Neural cell (in vitro differentiated cells): ENCODE data around the gene AMPD1. TPM values are rescaled to one million over a fixed set of nuclear protein-coding genes. Genes with fewer than 3 reads are reported as not detected.

Experiments
- H2AFZ ChIP-seq: fragments of 200-600, 300-800 bp; sonication (generic), shearing (Covaris generic); 2 replicates; pipeline ENCODE4 v1.6.0; 2014; ENCODE audit warnings: low read depth, mild to moderate bottlenecking, antibody characterized with exemption, low read length, moderate library complexity
- H3F3A ChIP-seq: fragments of 200-600 bp; shearing (Covaris generic); 2 replicates; pipeline ENCODE4 v1.6.1; 2016; ENCODE audit warnings: mild to moderate bottlenecking, moderate library complexity, mixed read lengths, antibody characterized with exemption, low read length; ENCODE audit not compliant: insufficient read depth, poor library complexity, severe bottlenecking
- H3K27ac ChIP-seq: fragments of 200-600, 300-800 bp; sonication (generic), shearing (Covaris generic); 2 replicates; pipeline ENCODE4 v1.5.1; 2014; ENCODE audit warnings: mild to moderate bottlenecking, low read length, moderate library complexity
- H3K27me3 ChIP-seq: fragments of 300-800, 200-600 bp; sonication (generic), shearing (Covaris generic); 2 replicates; pipeline ENCODE4 v1.6.0; 2014; ENCODE audit warnings: mild to moderate bottlenecking, low read depth, low read length, moderate library complexity; ENCODE audit not compliant: insufficient read depth
- H3K36me3 ChIP-seq: fragments of 300-800, 200-600 bp; sonication (generic), shearing (Covaris generic); 2 replicates; pipeline ENCODE4 v1.5.1; 2014; ENCODE audit warnings: mild to moderate bottlenecking, antibody characterized with exemption, low read length, moderate library complexity; ENCODE audit not compliant: insufficient read depth
- H3K4me2 ChIP-seq: fragments of 300-800, 200-600 bp; sonication (generic), shearing (Covaris generic); 2 replicates; pipeline ENCODE4 v1.6.0; 2014; ENCODE audit warnings: mild to moderate bottlenecking, low read length
- H3K4me3 ChIP-seq: fragments of 300-800, 200-600 bp; sonication (generic), shearing (Covaris generic); 2 replicates; pipeline ENCODE4 v1.5.1; 2014; ENCODE audit warnings: mild to moderate bottlenecking, low read length, moderate library complexity
- H3K79me2 ChIP-seq: fragments of 200-600 bp; shearing (Covaris generic); replicated peaks from 2 replicates; pipeline ENCODE4 v1.6.0; 2014; ENCODE audit warnings: mild to moderate bottlenecking, low read length, moderate library complexity; ENCODE audit not compliant: insufficient read depth
- H3K9ac ChIP-seq: fragments of 300-800, 200-600 bp; sonication (generic), shearing (Covaris generic); 2 replicates; pipeline ENCODE4 v1.6.1; 2016; ENCODE audit warnings: mild to moderate bottlenecking, low read length, mixed read lengths
- H3K9me2 ChIP-seq: fragments of 200-600 bp; shearing (Covaris generic); 2 replicates; pipeline ENCODE4 v1.6.1; 2016; ENCODE audit warnings: mild to moderate bottlenecking, low read length, mixed read lengths; ENCODE audit not compliant: insufficient read depth
- H3K9me3 ChIP-seq: fragments of 200-600, 300-800 bp; sonication (generic), shearing (Covaris generic); 2 replicates; pipeline ENCODE4 v1.6.1; 2016; ENCODE audit warnings: mild to moderate bottlenecking, mixed run types, low read length, moderate library complexity, mixed read lengths
- H4K20me1 ChIP-seq: fragments of 200-600 bp; shearing (Covaris generic); 2 replicates; pipeline ENCODE4 v1.6.1; 2016; ENCODE audit warnings: mild to moderate bottlenecking, mixed run types; ENCODE audit not compliant: insufficient read depth
- CTCF ChIP-seq: fragments of 450-650 bp; IDR thresholded peaks from 2 replicates; pipeline ENCODE4 v1.5.1; 2014; ENCODE audit warnings: antibody characterized with exemption, mild to moderate bottlenecking, moderate library complexity; ENCODE audit not compliant: poor library complexity, severe bottlenecking
- EP300 ChIP-seq: fragments of 450-650 bp; conservative IDR thresholded peaks from 2 replicates; pipeline ENCODE4 v1.6.1; 2014; ENCODE audit warnings: antibody characterized with exemption, mild to moderate bottlenecking, moderate library complexity; ENCODE audit not compliant: poor library complexity, severe bottlenecking
- EZH2 ChIP-seq: fragments of 200-600, 300-800 bp; shearing (Covaris generic), sonication (generic); IDR thresholded peaks from 2 replicates; pipeline ENCODE4 v1.6.1; 2014; ENCODE audit warnings: antibody characterized with exemption, low read length, borderline replicate concordance, mild to moderate bottlenecking; ENCODE audit not compliant: insufficient read depth, poor library complexity, severe bottlenecking
- MXI1 ChIP-seq: fragments of 450-650 bp; conservative IDR thresholded peaks from 2 replicates; pipeline ENCODE4 v1.6.1; 2014; ENCODE audit warnings: antibody characterized with exemption, mild to moderate bottlenecking; ENCODE audit not compliant: poor library complexity, severe bottlenecking
- POLR2AphosphoS5 ChIP-seq: IDR thresholded peaks from 2 replicates; pipeline ENCODE4 v1.6.1; 2012
- RAD21 ChIP-seq: fragments of 450-650 bp; conservative IDR thresholded peaks from 2 replicates; pipeline ENCODE4 v1.6.1; 2014; ENCODE audit warnings: antibody characterized with exemption, mild to moderate bottlenecking, moderate library complexity
- SMC3 ChIP-seq: fragments of 450-650 bp; conservative IDR thresholded peaks from 2 replicates; pipeline ENCODE4 v1.6.1; 2014; ENCODE audit warnings: antibody characterized with exemption, mild to moderate bottlenecking, moderate library complexity; ENCODE audit not compliant: poor library complexity
- TAF1 ChIP-seq: IDR thresholded peaks from 2 replicates; pipeline ENCODE4 v1.6.1; 2012; ENCODE audit warnings: low read depth
- polyA plus RNA-seq: library from polyadenylated mRNA; depleted of rRNA; stranded (reverse); fragments of >200 nt; gene quantifications from 2 replicates; pipeline ENCODE4 v1.2.3, GENCODE V29; 2014
- TF ChIP-seq, protein P1 (sequence below): IDR thresholded peaks from 2 replicates; pipeline ENCODE4 v1.6.1; 2012; ENCODE audit warnings: borderline replicate concordance

AMPD1 gene
- polyA plus RNA-seq, 1 donor from 2014 or later, result not detected

DNA sequence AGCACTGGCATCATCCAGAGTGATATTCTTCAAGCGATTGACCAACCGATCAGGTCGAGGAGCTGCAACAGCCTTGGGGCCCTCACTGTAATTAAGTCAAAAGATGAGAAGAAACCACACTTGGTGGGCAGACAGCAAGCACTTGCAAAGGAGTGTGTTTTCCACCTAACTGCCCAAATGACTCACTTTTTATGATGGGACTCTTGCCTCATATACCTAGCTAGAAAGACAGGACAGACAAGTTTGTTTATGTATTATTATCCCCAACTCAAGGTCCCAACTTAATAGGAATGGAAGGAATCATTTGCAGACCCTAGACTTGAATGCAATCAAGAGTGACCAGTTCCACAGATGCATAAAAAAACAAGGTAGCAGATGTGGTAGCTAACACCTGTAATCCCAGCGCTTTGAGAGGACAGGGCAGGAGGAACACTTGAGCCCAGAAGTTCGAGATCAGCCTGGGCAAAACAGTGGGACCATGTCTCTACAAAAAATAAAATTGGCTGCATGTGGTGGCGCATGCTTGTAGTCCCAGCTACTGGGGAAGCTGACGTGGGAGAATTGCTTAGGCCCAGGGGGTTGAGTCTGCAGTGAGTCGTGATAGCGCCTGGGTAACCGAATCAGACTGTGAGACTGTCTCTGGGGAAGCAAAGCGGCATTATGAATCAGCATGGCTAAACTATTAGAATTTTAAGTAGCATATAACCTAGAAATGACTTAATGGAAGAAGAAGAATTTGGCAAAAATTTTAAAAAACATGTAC is 23.5 kb upstream of the AMPD1 start:
- H3K36me3 ChIP-seq, result peaks cover 18% of the 10 kb centered on the region
- H3K9me3 ChIP-seq, result no peaks in the 10 kb centered on the region
- peaks cover 27% of the 10 kb centered on the region for H3K79me2 ChIP-seq

DNA sequence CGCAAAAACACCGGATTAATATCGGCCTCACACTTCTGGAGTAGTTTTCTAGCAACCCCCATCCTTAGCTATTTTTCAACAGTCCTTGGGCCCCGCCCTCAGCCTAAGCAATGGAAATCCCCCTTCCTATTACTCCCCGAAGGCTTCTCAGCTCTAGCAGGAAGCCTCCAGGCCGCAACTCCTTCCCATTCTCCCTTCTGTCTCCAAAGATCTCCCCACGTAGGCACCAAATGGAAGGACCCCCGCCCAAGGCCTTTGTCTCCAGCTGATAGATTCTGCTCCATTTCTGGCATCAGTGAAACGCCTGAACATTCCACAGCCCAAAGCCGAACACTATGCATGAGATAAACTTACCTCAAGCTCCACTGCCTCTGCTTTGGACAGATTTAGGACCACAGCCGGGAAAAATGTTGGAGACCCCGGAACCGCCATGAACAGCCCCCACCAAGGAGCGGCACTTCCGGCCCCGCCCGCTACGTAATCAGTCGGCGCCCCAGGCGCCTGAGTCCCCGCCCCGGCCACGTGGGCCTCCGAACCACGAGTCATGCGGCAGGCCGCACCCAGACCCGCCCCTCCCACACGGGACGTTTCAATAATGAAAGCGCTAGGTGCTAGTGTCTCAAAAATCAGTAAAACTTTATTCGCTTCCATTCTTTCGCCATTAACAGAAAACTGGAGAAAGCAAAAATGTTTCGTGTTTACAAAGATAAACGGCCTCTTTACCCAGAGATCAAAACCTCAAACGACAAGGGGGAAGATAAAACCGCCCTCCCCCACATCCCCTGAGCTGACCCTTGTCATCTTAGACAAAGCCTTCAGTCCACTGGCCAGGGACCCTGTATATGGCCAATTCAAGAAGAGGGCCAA is 21.2 kb upstream of the AMPD1 start, which contains the start of gene NRAS:
Gene NRAS, minus strand, starts transcription at position 468 of the 867 bp plus-strand sequence. CDS start 611 bp downstream, outside the sequence.
- Histone ChIP-seq H3F3A (no peaks in the 10 kb centered on the region), H3K36me3 (peaks cover 18% of the 10 kb centered on the region), H3K9me2 (no peaks in the 10 kb centered on the region), H3K27me3 (no peaks in the 10 kb centered on the region), H3K27ac (peak within 1 kb of the TSS; percentile 92), H4K20me1 (no peaks in the 10 kb centered on the region), H3K4me3 (peak within 1 kb of the TSS; percentile 76), H3K4me2 (peak within 1 kb of the TSS; percentile 85), H3K9me3 (no peaks in the 10 kb centered on the region), H3K9ac (peak within 1 kb of the TSS; percentile 94), H3K79me2 (peaks cover 30% of the 10 kb centered on the region), H2AFZ (peak within 1 kb of the TSS; percentile 98)
- TF ChIP-seq SMC3 (peak; percentile 37), TAF1 (no peak), MXI1 (peak; percentile 99), CTCF (no peak), POLR2AphosphoS5 (peak; percentile 87), RAD21 (peak; percentile 10), EP300 (peak; percentile 52), EZH2 (no peak)

More for the DNA sequence above, 23.5 kb upstream of the AMPD1 start:
- Histone ChIP-seq H4K20me1 (no peaks in the 10 kb centered on the region), H3K27me3 (no peaks in the 10 kb centered on the region), H3K9me2 (no peaks in the 10 kb centered on the region), H3F3A (no peaks in the 10 kb centered on the region), H3K9ac (no peak overlapping the region), H3K4me3 (no peak overlapping the region), H2AFZ (no peak overlapping the region), H3K4me2 (no peak overlapping the region), H3K27ac (no peak overlapping the region)
- TF ChIP-seq MXI1, result no peak
- no peak for TF ChIP-seq SMC3
- no peak for TF ChIP-seq EZH2
- TF ChIP-seq POLR2AphosphoS5, result no peak
- TF ChIP-seq CTCF, result no peak
- TF ChIP-seq RAD21, result no peak
- TF ChIP-seq TAF1, result no peak
- TF ChIP-seq, protein P1, sequence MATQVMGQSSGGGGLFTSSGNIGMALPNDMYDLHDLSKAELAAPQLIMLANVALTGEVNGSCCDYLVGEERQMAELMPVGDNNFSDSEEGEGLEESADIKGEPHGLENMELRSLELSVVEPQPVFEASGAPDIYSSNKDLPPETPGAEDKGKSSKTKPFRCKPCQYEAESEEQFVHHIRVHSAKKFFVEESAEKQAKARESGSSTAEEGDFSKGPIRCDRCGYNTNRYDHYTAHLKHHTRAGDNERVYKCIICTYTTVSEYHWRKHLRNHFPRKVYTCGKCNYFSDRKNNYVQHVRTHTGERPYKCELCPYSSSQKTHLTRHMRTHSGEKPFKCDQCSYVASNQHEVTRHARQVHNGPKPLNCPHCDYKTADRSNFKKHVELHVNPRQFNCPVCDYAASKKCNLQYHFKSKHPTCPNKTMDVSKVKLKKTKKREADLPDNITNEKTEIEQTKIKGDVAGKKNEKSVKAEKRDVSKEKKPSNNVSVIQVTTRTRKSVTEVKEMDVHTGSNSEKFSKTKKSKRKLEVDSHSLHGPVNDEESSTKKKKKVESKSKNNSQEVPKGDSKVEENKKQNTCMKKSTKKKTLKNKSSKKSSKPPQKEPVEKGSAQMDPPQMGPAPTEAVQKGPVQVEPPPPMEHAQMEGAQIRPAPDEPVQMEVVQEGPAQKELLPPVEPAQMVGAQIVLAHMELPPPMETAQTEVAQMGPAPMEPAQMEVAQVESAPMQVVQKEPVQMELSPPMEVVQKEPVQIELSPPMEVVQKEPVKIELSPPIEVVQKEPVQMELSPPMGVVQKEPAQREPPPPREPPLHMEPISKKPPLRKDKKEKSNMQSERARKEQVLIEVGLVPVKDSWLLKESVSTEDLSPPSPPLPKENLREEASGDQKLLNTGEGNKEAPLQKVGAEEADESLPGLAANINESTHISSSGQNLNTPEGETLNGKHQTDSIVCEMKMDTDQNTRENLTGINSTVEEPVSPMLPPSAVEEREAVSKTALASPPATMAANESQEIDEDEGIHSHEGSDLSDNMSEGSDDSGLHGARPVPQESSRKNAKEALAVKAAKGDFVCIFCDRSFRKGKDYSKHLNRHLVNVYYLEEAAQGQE, result no peak
- TF ChIP-seq EP300, result no peak
